ENCODE data around the gene ATF4.

Gene ATF4

DNA sequence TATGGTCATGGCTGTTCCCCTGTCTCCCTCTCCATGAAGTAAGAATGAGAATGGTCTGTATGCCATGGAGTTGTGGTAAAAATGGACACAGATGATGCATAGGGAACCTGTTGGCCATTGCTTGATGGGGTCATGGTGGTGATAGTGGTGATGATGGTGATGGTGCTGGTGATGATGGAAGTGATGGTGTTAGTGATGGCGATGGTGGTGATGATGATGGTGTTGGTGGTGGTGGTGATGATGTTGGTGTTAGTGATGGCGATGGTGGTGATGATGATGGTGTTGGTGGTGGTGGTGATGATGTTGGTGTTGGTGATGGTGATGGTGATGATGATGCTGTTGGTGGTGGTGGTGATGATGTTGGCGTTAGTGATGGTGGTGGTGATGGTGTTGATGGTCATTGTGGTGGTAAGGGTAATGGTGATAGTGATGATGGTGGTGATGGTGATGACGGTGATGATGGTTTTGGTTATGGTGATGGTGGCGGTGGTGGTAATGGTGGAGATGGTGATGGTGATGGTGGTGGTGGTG lies 45.1 kb downstream of the ATF4 start:
- no peak for DNase-seq (ENCODE audit: extremely low read depth, low read depth)
- H3K4me3 ChIP-seq (replicated peaks; ENCODE audit: low read depth, low read length), result no peak overlapping the region
- TF ChIP-seq, protein P1, sequence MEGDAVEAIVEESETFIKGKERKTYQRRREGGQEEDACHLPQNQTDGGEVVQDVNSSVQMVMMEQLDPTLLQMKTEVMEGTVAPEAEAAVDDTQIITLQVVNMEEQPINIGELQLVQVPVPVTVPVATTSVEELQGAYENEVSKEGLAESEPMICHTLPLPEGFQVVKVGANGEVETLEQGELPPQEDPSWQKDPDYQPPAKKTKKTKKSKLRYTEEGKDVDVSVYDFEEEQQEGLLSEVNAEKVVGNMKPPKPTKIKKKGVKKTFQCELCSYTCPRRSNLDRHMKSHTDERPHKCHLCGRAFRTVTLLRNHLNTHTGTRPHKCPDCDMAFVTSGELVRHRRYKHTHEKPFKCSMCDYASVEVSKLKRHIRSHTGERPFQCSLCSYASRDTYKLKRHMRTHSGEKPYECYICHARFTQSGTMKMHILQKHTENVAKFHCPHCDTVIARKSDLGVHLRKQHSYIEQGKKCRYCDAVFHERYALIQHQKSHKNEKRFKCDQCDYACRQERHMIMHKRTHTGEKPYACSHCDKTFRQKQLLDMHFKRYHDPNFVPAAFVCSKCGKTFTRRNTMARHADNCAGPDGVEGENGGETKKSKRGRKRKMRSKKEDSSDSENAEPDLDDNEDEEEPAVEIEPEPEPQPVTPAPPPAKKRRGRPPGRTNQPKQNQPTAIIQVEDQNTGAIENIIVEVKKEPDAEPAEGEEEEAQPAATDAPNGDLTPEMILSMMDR (IDR thresholded peaks at IDR 0.05; ENCODE audit: low read depth, low read length, missing control alignments), result no peak

DNA sequence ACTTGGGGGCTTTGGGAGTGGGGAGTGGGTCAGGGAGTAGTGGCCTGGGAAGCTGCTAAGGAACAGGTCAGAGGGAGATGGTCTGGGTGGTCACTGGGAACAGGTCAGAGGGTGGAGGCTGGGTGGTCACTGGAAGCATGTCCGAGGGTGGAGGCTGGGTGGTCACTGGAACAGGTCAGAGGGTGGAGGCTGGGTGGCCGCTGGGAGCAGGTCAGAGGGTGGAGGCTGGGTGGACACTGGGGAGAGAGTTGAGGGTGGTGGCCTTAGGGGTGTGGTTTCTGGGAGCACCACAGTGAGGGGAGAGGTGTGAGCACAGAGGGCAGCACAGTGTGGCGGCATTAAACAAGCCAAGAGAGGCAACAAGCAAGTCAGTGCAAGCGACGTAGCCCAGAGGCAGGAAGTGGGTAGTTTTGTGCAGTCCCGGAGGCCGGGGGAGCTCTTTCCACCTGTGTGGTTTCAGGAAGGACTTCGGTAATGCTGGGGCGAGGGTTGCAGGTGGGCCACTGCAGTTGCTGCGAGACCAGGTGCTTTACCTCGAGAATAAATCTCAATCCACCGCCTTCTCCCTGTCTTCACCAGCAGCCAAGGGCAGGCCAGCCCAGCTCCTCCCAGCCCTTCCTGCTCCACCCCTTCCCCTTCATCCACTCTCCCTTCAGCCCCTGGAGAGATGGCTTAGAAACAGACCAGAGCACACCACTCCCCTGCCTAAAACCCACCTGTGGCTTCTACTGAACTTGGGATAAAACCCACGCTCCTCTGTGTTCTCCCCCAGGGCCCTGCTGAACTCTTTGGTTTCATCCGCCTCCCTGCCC lies 47.0 kb downstream of the ATF4 start:
- no peak overlapping the region for H3K4me3 ChIP-seq (replicated peaks; ENCODE audit: low read depth, low read length)
- no peak for DNase-seq (ENCODE audit: extremely low read depth, low read depth)

DNA sequence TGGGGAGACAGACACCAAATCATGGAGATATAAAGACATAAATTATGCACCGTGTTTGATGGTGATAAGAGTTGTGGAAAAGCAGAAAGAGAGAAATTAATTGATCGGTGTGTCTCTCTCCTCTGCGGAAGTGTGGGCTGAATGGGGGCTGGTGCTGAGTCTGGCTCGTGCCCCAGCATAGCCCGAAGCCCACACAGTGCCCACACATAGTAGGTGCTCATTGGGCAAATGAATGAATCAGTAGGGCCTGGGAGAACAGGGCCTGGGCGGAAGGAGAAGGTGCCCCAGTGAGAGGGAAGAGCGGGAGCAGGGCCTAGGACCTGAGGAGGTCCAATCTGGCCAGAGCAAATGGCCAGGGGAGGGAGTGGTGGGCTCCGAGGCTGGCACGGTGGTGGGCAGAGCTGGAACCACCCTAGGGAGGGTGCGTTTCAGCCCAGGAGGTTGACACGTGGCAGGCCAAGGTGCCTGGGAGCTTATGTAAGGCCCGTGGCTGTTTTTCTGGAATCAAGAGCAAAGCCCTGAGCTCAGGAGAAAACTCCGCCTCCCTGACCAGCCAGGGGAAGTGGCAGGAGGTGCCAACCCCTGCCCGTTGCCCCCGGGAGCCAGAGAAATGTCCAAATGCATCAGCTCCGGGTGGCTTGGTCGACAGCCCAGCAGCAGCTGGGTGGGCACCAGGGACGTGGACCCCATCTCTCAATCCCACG lies 48.1 kb downstream of the ATF4 start:
- no peak overlapping the region for H3K4me3 ChIP-seq (replicated peaks; ENCODE audit: low read depth, low read length)
- TF ChIP-seq, protein P1 (IDR thresholded peaks at IDR 0.05; ENCODE audit: low read depth, low read length, missing control alignments), result no peak
- DNase-seq (ENCODE audit: extremely low read depth, low read depth), result no peak

More for the DNA sequence above, 47.0 kb downstream of the ATF4 start:
- TF ChIP-seq, protein P1 (IDR thresholded peaks at IDR 0.05; ENCODE audit: low read depth, low read length, missing control alignments), result no peak

DNA sequence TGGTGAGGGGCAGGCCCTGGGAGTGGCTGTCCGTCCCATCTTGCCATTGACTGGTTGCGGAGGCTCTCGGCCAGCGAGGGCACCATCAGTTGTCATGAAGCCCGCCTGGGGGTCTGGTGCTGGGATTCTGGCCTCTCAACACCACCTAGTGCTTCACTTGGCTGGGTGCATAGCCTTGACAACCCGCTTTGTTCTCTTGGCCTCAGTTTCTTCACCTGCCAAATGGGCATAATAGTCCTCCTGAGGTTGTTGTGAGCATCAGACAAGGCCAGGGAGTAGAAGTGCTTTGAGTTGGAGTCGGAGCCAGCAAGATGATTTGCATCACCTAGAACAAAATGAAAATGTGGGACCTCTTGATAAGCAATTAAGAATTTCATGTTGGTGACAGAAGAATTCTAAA lies 48.7 kb downstream of the ATF4 start:
- no peak for DNase-seq (ENCODE audit: extremely low read depth, low read depth)
- H3K4me3 ChIP-seq (replicated peaks; ENCODE audit: low read depth, low read length), result no peak overlapping the region
- TF ChIP-seq, protein P1 (IDR thresholded peaks at IDR 0.05; ENCODE audit: low read depth, low read length, missing control alignments), result no peak

DNA sequence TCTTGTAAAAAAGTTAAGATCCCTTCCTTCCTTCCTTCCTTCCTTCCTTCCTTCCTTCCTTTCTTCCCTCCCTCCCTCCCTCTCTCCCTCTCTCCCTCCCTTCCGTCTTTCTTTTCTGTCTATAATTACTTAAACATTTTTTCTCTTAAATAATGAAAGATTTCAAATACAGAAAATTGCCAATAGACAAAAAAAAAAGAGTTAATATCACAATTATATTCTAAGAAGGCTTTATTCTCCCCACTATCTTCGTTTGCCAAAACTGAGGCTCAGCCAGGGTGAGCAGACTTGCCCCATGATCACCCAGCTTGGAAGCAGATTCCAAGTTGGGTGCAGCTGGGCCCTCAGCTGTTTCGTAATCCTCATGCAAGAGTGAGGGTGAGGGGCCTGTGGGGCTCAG lies 49.9 kb downstream of the ATF4 start:
- DNase-seq (ENCODE audit: extremely low read depth, low read depth), result no peak
- no peak overlapping the region for H3K4me3 ChIP-seq (replicated peaks; ENCODE audit: low read depth, low read length)
- TF ChIP-seq, protein P1 (IDR thresholded peaks at IDR 0.05; ENCODE audit: low read depth, low read length, missing control alignments), result no peak

DNA sequence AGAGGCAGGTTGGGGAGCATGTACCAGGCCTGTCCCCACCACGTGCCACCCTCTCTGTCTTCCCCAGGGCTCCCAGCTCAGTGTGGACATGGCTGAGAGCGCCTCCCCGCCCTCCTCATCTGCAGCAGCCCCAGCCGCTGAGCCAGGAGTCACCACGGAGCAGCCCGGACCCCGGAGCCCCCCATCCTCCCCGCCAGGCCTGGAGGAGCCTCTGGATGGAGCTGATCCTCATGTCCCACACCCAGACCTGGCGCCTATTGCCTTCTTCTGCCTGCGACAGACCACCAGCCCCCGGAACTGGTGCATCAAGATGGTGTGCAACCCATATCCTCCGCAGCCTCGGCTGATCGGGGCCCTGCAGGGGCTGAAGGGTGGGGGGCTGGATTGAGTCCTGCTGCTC lies 50.3 kb downstream of the ATF4 start, which contains the start of gene CACNA1I:
Gene CACNA1I, plus strand, starts transcription at position 89 of the 400 bp plus-strand sequence. Its CDS starts 0 bp downstream, at position 89.
- TF ChIP-seq, protein P1 (IDR thresholded peaks at IDR 0.05; ENCODE audit: low read depth, low read length, missing control alignments), result no peak
- no peak within 1 kb of the TSS for H3K4me3 ChIP-seq (replicated peaks; ENCODE audit: low read depth, low read length)

More for the DNA sequence above, 50.3 kb downstream of the ATF4 start, which contains the start of gene CACNA1I:
- no peak for DNase-seq (ENCODE audit: extremely low read depth, low read depth)

Measured in HFF-Myc (cell line).